HEK293 (cell line): Measurements from ENCODE around the gene PTPN6.

ENCODE experiments used
- EGR2 ChIP-seq: fragments of 450-650 bp; formaldehyde crosslinking; IDR thresholded peaks from 2 replicates; pipeline ENCODE4 v1.5.1; 2016; ENCODE audit warnings: low read depth, missing biosample characterization, missing genetic modification characterization
- GLI2 ChIP-seq: fragments of 450-650 bp; formaldehyde crosslinking; IDR thresholded peaks from 2 replicates; pipeline ENCODE4; 2017; ENCODE audit warnings: missing biosample characterization, missing genetic modification characterization, low read depth, borderline replicate concordance
- GLI4 ChIP-seq: fragments of 450-650 bp; formaldehyde crosslinking; IDR thresholded peaks from 2 replicates; pipeline ENCODE4 v1.5.1; 2016; ENCODE audit warnings: missing biosample characterization, missing genetic modification characterization
- HOXC10 ChIP-seq: sonication (generic); formaldehyde crosslinking; IDR thresholded peaks from 2 replicates; pipeline ENCODE4 v1.8.1; 2023; ENCODE audit warnings: mild to moderate bottlenecking, missing genetic modification reagents
- KLF8 ChIP-seq: fragments of 450-650 bp; formaldehyde crosslinking; IDR thresholded peaks from 2 replicates; pipeline ENCODE4 v1.5.1; 2016; ENCODE audit warnings: missing biosample characterization, missing genetic modification characterization
- KLF9 ChIP-seq: fragments of 450-650 bp; formaldehyde crosslinking; IDR thresholded peaks from 2 replicates; pipeline ENCODE4 v1.5.1; 2016; ENCODE audit warnings: missing biosample characterization, missing genetic modification characterization, low read depth
- OSR2 ChIP-seq: fragments of 450-650 bp; formaldehyde crosslinking; IDR thresholded peaks from 2 replicates; pipeline ENCODE4 v1.5.1; 2016; ENCODE audit warnings: missing biosample characterization, missing genetic modification characterization
- OVOL3 ChIP-seq: fragments of 450-650 bp; formaldehyde crosslinking; IDR thresholded peaks from 2 replicates; pipeline ENCODE4 v1.5.1; 2016; ENCODE audit warnings: missing biosample characterization, missing genetic modification characterization
- SETDB1 ChIP-seq: IDR thresholded peaks from one replicate; pipeline ENCODE4 v1.6.1; 2017; ENCODE audit warnings: mild to moderate bottlenecking, low read length, moderate library complexity, mixed read lengths; ENCODE audit not compliant: insufficient read length
- SP7 ChIP-seq: fragments of 450-650 bp; formaldehyde crosslinking; IDR thresholded peaks from 2 replicates; pipeline ENCODE4 v1.5.1; 2016; ENCODE audit warnings: missing biosample characterization, missing genetic modification characterization
- TCF7L2 ChIP-seq: IDR thresholded peaks from 2 replicates; pipeline ENCODE4 v1.6.1; 2011; ENCODE audit warnings: low read depth, mild to moderate bottlenecking, inconsistent platforms, low read length, moderate library complexity, borderline replicate concordance
- ZBTB6 ChIP-seq: fragments of 450-650 bp; formaldehyde crosslinking; IDR thresholded peaks from 2 replicates; pipeline ENCODE4 v1.5.1; 2017; ENCODE audit warnings: missing biosample characterization, missing genetic modification characterization
- ZFP69B ChIP-seq: fragments of 450-650 bp; formaldehyde crosslinking; IDR thresholded peaks from 2 replicates; pipeline ENCODE4 v1.5.1; 2016; ENCODE audit warnings: missing biosample characterization, missing genetic modification characterization
- ZNF114 ChIP-seq: fragments of 450-650 bp; formaldehyde crosslinking; IDR thresholded peaks from 2 replicates; pipeline ENCODE4 v1.5.0; 2017; ENCODE audit warnings: missing biosample characterization, missing genetic modification characterization
- ZNF18 ChIP-seq: fragments of 450-650 bp; formaldehyde crosslinking; IDR thresholded peaks from 2 replicates; pipeline ENCODE4 v1.5.1; 2016; ENCODE audit warnings: missing biosample characterization, missing genetic modification characterization
- ZNF223 ChIP-seq: fragments of 450-650 bp; formaldehyde crosslinking; IDR thresholded peaks from 2 replicates; pipeline ENCODE4 v1.5.1; 2016; ENCODE audit warnings: missing biosample characterization, missing genetic modification characterization
- ZNF248 ChIP-seq: fragments of 450-650 bp; formaldehyde crosslinking; IDR thresholded peaks from 2 replicates; pipeline ENCODE4 v1.5.1; 2017; ENCODE audit warnings: missing biosample characterization, missing genetic modification characterization
- ZNF292 ChIP-seq: fragments of 450-650 bp; formaldehyde crosslinking; IDR thresholded peaks from 2 replicates; pipeline ENCODE4 v1.5.1; 2016; ENCODE audit warnings: low read depth, missing biosample characterization, missing genetic modification characterization, borderline replicate concordance
- ZNF398 ChIP-seq: fragments of 450-650 bp; formaldehyde crosslinking; IDR thresholded peaks from 2 replicates; pipeline ENCODE4 v1.5.1; 2017; ENCODE audit warnings: missing biosample characterization, missing genetic modification characterization
- ZNF423 ChIP-seq: fragments of 450-650 bp; formaldehyde crosslinking; IDR thresholded peaks from 2 replicates; pipeline ENCODE4 v1.5.1; 2016; ENCODE audit warnings: missing biosample characterization, missing genetic modification characterization
- ZNF426 ChIP-seq: fragments of 450-650 bp; formaldehyde crosslinking; IDR thresholded peaks from 2 replicates; pipeline ENCODE4 v1.5.1; 2017; ENCODE audit warnings: missing biosample characterization, missing genetic modification characterization, mild to moderate bottlenecking, inconsistent platforms, moderate library complexity
- ZNF48 ChIP-seq: fragments of 450-650 bp; formaldehyde crosslinking; IDR thresholded peaks from 2 replicates; pipeline ENCODE4 v1.5.1; 2016; ENCODE audit warnings: missing biosample characterization, missing genetic modification characterization
- ZNF488 ChIP-seq: fragments of 450-650 bp; formaldehyde crosslinking; IDR thresholded peaks from 2 replicates; pipeline ENCODE4 v1.5.1; 2016; ENCODE audit warnings: missing biosample characterization, missing genetic modification characterization
- ZNF513 ChIP-seq: fragments of 450-650 bp; IDR thresholded peaks from 2 replicates; pipeline ENCODE4 v1.5.1; 2018; ENCODE audit warnings: missing biosample characterization, missing genetic modification characterization
- ZNF521 ChIP-seq: fragments of 450-650 bp; formaldehyde crosslinking; IDR thresholded peaks from 2 replicates; pipeline ENCODE4 v1.5.1; 2017; ENCODE audit warnings: missing biosample characterization, mild to moderate bottlenecking, missing genetic modification characterization
- ZNF548 ChIP-seq: fragments of 450-650 bp; formaldehyde crosslinking; IDR thresholded peaks from 2 replicates; pipeline ENCODE4 v1.5.1; 2016; ENCODE audit warnings: missing biosample characterization, missing genetic modification characterization
- ZNF560 ChIP-seq: fragments of 450-650 bp; formaldehyde crosslinking; IDR thresholded peaks from 2 replicates; pipeline ENCODE4 v1.5.1; 2017; ENCODE audit warnings: missing biosample characterization, missing genetic modification characterization, borderline replicate concordance
- ZNF658 ChIP-seq: fragments of 450-650 bp; formaldehyde crosslinking; IDR thresholded peaks from 2 replicates; pipeline ENCODE4; 2016; ENCODE audit warnings: missing biosample characterization, missing genetic modification characterization
- ZNF664 ChIP-seq: fragments of 450-650 bp; formaldehyde crosslinking; IDR thresholded peaks from 2 replicates; pipeline ENCODE4 v1.5.1; 2016; ENCODE audit warnings: missing biosample characterization, missing genetic modification characterization
- ZNF701 ChIP-seq: fragments of 450-650 bp; formaldehyde crosslinking; IDR thresholded peaks from 2 replicates; pipeline ENCODE4 v1.5.1; 2016; ENCODE audit warnings: missing biosample characterization, missing genetic modification characterization
- ZNF791 ChIP-seq: fragments of 450-650 bp; formaldehyde crosslinking; IDR thresholded peaks from 2 replicates; pipeline ENCODE4 v1.5.1; 2016; ENCODE audit warnings: missing biosample characterization, missing genetic modification characterization
- ZSCAN16 ChIP-seq: fragments of 450-650 bp; formaldehyde crosslinking; IDR thresholded peaks from 2 replicates; pipeline ENCODE4 v1.5.1; 2016; ENCODE audit warnings: missing biosample characterization, missing genetic modification characterization
- ZSCAN23 ChIP-seq: fragments of 450-650 bp; formaldehyde crosslinking; IDR thresholded peaks from 2 replicates; pipeline ENCODE4 v1.5.1; 2016; ENCODE audit warnings: missing biosample characterization, missing genetic modification characterization

Gene PTPN6

GRCh38 chr12:6937481-6938352 is 13.4 kb upstream of the PTPN6 start (continued):
- TF ChIP-seq ZSCAN23 (tag by site-specific recombination) (0 out of 2 replicates have a peak, but pooled peaks have one; percentile 17), ZBTB6 (tag by site-specific recombination) (no peak; the same call in none of the 2 replicates), OVOL3 (tag by site-specific recombination) (peak; percentile 75), GLI4 (tag by site-specific recombination) (peak; percentile 80; the same call in 1 of the 2 replicates), EGR2 (peak; percentile 89; the same call in 1 of the 2 replicates), GLI2 (tag by site-specific recombination) (no peak), ZNF292 (no peak), ZSCAN16 (tag by site-specific recombination) (peak; percentile 81), ZNF791 (tag by site-specific recombination) (no peak), ZNF426 (tag by site-specific recombination) (no peak), ZNF223 (peak; percentile 81), TCF7L2 (no peak), ZNF398 (tag by site-specific recombination) (no peak), ZNF701 (no peak), ZNF521 (no peak), KLF8 (tag by site-specific recombination) (peak; percentile 94), ZNF488 (tag by site-specific recombination) (no peak), ZNF18 (tag by site-specific recombination) (no peak), ZNF248 (tag by site-specific recombination) (no peak), HOXC10 (CRISPR knock-in tag) (no peak), ZNF658 (no peak), ZNF548 (tag by site-specific recombination) (no peak), SP7 (tag by site-specific recombination) (peak; percentile 93), ZNF48 (tag by site-specific recombination) (no peak), ZFP69B (peak; percentile 71), ZNF513 (tag by site-specific recombination) (no peak), SETDB1 (no peak), ZNF423 (tag by site-specific recombination) (no peak), ZNF664 (tag by site-specific recombination) (no peak), ZNF114 (tag by site-specific recombination) (no peak), KLF9 (tag by site-specific recombination) (peak; percentile 97), OSR2 (tag by site-specific recombination) (peak; percentile 21; the same call in 1 of the 2 replicates), ZNF560 (tag by site-specific recombination) (no peak)
